8988T (cell line): ENCODE results near the gene DNM1.

ENCODE experiments used
- DNase-seq: peaks from one replicate; pipeline ENCODE4 v3.0.0; 2011

DNM1 gene

GRCh38 chr9:128203024-128203706, at the start of gene DNM1:
Gene DNM1 (plus strand): TSS chr9:128203379. CDS start chr9:128203471, 92 bp downstream.
- peak; percentile 97 for DNase-seq

GRCh38 chr9:128153947-128154695, 49.1 kb upstream of the DNM1 start:
- no peak for DNase-seq

- DNase-seq = no peak
These were observed 47.3 kb upstream of the DNM1 start for GRCh38 chr9:128155736-128156500.

- no peak for DNase-seq
These were observed 43.7 kb upstream of the DNM1 start for GRCh38 chr9:128159522-128159783.

GRCh38 chr9:128159784-128160602, 43.2 kb upstream of the DNM1 start, which contains the start of gene BBLN:
Gene BBLN (plus strand): TSS chr9:128160265. CDS start chr9:128160408, 143 bp downstream.
- peak; percentile 99 for DNase-seq

- DNase-seq = no peak
These were observed 42.6 kb upstream of the DNM1 start for GRCh38 chr9:128160603-128160987.

- no peak for DNase-seq
These were observed 41.8 kb upstream of the DNM1 start for GRCh38 chr9:128161215-128161902.

- DNase-seq = no peak
These were observed 40.8 kb upstream of the DNM1 start for GRCh38 chr9:128162215-128163026.

GRCh38 chr9:128163027-128163515, 40.1 kb upstream of the DNM1 start:
- no peak for DNase-seq

GRCh38 chr9:128163523-128164306, 39.5 kb upstream of the DNM1 start:
- DNase-seq = no peak

- DNase-seq = no peak
These were observed 38.8 kb upstream of the DNM1 start for GRCh38 chr9:128164307-128164885.

GRCh38 chr9:128166169-128166568, 37.0 kb upstream of the DNM1 start:
- no peak for DNase-seq

- DNase-seq = no peak
These were observed 36.0 kb upstream of the DNM1 start for GRCh38 chr9:128167209-128167608.

GRCh38 chr9:128168731-128169308, 34.4 kb upstream of the DNM1 start:
- DNase-seq = no peak

- no peak for DNase-seq
These were observed 33.7 kb upstream of the DNM1 start for GRCh38 chr9:128169492-128169891.

GRCh38 chr9:128169925-128170324, 33.3 kb upstream of the DNM1 start:
- DNase-seq = no peak

GRCh38 chr9:128174062-128174461, 29.1 kb upstream of the DNM1 start:
- no peak for DNase-seq

- no peak for DNase-seq
These were observed 28.0 kb upstream of the DNM1 start for GRCh38 chr9:128175102-128175563.

- no peak for DNase-seq
These were observed 27.5 kb upstream of the DNM1 start for GRCh38 chr9:128175726-128176125.
